H9 (cell line): ENCODE measurements around the gene SMARCAL1. TPM values are rescaled to one million over a fixed set of nuclear protein-coding genes. Genes with fewer than 3 reads are reported as not detected.

Source experiments
- DNase-seq: peaks from one replicate; pipeline ENCODE4 v3.0.0-alpha.2; 2017
- H2AFZ ChIP-seq: one replicate; pipeline ENCODE4 v1.6.1; 2013; ENCODE audit warnings: mild to moderate bottlenecking, low read length, control low read depth, moderate library complexity
- H2AK5ac ChIP-seq: 2 replicates; pipeline ENCODE4 v1.6.1; 2013; ENCODE audit warnings: low read length, control low read depth, mixed read lengths; ENCODE audit not compliant: insufficient read length
- H2BK120ac ChIP-seq: one replicate; pipeline ENCODE4 v1.6.1; 2013; ENCODE audit warnings: low read depth, mild to moderate bottlenecking, low read length, control low read depth, inconsistent platforms; ENCODE audit not compliant: poor library complexity, severe bottlenecking
- H2BK12ac ChIP-seq: 2 replicates; pipeline ENCODE4 v1.6.1; 2013; ENCODE audit warnings: low read length, control low read depth, mixed read lengths, low read depth; ENCODE audit not compliant: insufficient read length
- H2BK15ac ChIP-seq: 2 replicates; pipeline ENCODE4 v1.6.1; 2013; ENCODE audit warnings: low read depth, low read length, control low read depth
- H2BK20ac ChIP-seq: one replicate; pipeline ENCODE4 v1.6.1; 2013; ENCODE audit warnings: low read depth, mild to moderate bottlenecking, low read length, control low read depth, inconsistent platforms; ENCODE audit not compliant: poor library complexity, severe bottlenecking
- H2BK5ac ChIP-seq: 2 replicates; pipeline ENCODE4 v1.6.1; 2013; ENCODE audit warnings: low read length, control low read depth, mixed read lengths; ENCODE audit not compliant: insufficient read length
- H3K14ac ChIP-seq: 2 replicates; pipeline ENCODE4 v1.6.1; 2013; ENCODE audit warnings: low read length, control low read depth; ENCODE audit not compliant: insufficient read depth
- H3K18ac ChIP-seq: 2 replicates; pipeline ENCODE4 v1.6.1; 2013; ENCODE audit warnings: low read depth, mild to moderate bottlenecking, mixed read lengths, low read length, control low read depth; ENCODE audit not compliant: insufficient read length
- H3K23ac ChIP-seq: 2 replicates; pipeline ENCODE4 v1.6.1; 2013; ENCODE audit warnings: low read length, control low read depth, mixed read lengths, low read depth; ENCODE audit not compliant: insufficient read length
- H3K23me2 ChIP-seq: 2 replicates; pipeline ENCODE4 v1.6.1; 2013; ENCODE audit warnings: low read depth, mild to moderate bottlenecking, mixed read lengths, low read length, control low read depth; ENCODE audit not compliant: insufficient read length, poor library complexity, severe bottlenecking
- H3K27ac ChIP-seq: 2 replicates; pipeline ENCODE4 v1.5.1; 2013; ENCODE audit warnings: low read length, control low read depth, mixed read lengths, low read depth; ENCODE audit not compliant: insufficient read length
- H3K27me3 ChIP-seq: 2 replicates; pipeline ENCODE4 v1.6.1; 2013; ENCODE audit warnings: low read length, control low read depth, inconsistent platforms; ENCODE audit not compliant: insufficient read depth
- H3K4ac ChIP-seq: 2 replicates; pipeline ENCODE4 v1.6.1; 2013; ENCODE audit warnings: low read depth, mild to moderate bottlenecking, control low read depth, inconsistent platforms, low read length, moderate library complexity
- H3K4me1 ChIP-seq: 2 replicates; pipeline ENCODE4 v1.6.1; 2013; ENCODE audit warnings: low read length, control low read depth, inconsistent platforms; ENCODE audit not compliant: insufficient read depth
- H3K4me2 ChIP-seq: 2 replicates; pipeline ENCODE4 v1.6.1; 2013; ENCODE audit warnings: low read length, control low read depth, mixed read lengths; ENCODE audit not compliant: insufficient read length, insufficient read depth
- H3K56ac ChIP-seq: 2 replicates; pipeline ENCODE4 v1.6.1; 2013; ENCODE audit warnings: low read depth, mild to moderate bottlenecking, mixed read lengths, low read length, control low read depth; ENCODE audit not compliant: insufficient read length
- H3K79me1 ChIP-seq: 2 replicates; pipeline ENCODE4 v1.6.1; 2013; ENCODE audit warnings: low read depth, mild to moderate bottlenecking, moderate library complexity, low read length, control low read depth, inconsistent platforms; ENCODE audit not compliant: insufficient read depth, poor library complexity, severe bottlenecking
- H3K79me2 ChIP-seq: 2 replicates; pipeline ENCODE4 v1.6.1; 2013; ENCODE audit warnings: low read length, control low read depth, inconsistent platforms; ENCODE audit not compliant: insufficient read depth
- H3K9ac ChIP-seq: 2 replicates; pipeline ENCODE4 v1.6.1; 2013; ENCODE audit warnings: low read length, control low read depth, mixed read lengths; ENCODE audit not compliant: insufficient read length; ENCODE audit errors: extremely low read depth
- H3K9me3 ChIP-seq: one replicate; pipeline ENCODE4 v1.6.1; 2013; ENCODE audit warnings: low read depth, low read length, inconsistent platforms; ENCODE audit not compliant: control insufficient read depth
- H3T11ph ChIP-seq: one replicate; pipeline ENCODE4 v1.6.1; 2013; ENCODE audit warnings: mild to moderate bottlenecking, low read length, control low read depth, inconsistent platforms
- H4K20me1 ChIP-seq: one replicate; pipeline ENCODE4 v1.6.1; 2013; ENCODE audit not compliant: control insufficient read depth, insufficient read length, insufficient read depth
- H4K5ac ChIP-seq: 2 replicates; pipeline ENCODE4 v1.6.1; 2013; ENCODE audit warnings: low read depth, mild to moderate bottlenecking, mixed read lengths, low read length, control low read depth; ENCODE audit not compliant: insufficient read length
- H4K8ac ChIP-seq: replicated peaks from 2 replicates; pipeline ENCODE4 v1.6.1; 2013; ENCODE audit warnings: low read length, control low read depth, mixed read lengths, low read depth; ENCODE audit not compliant: insufficient read length
- H4K91ac ChIP-seq: 2 replicates; pipeline ENCODE4 v1.6.1; 2013; ENCODE audit warnings: low read depth, mild to moderate bottlenecking, moderate library complexity, mixed read lengths, low read length, control low read depth; ENCODE audit not compliant: insufficient read length
- H3K27ac Mint-ChIP-seq, 3 experiments: 2 replicates in 2 of 3; 3 replicates in 1 of 3; pipeline ENCODE4 v1.8.0; 2020 to 2021; ENCODE audit warnings: mixed read lengths in 3 of 3, mild to moderate bottlenecking in 1 of 3, moderate library complexity in 1 of 3
- H3K27me3 Mint-ChIP-seq: 2 replicates; pipeline ENCODE4 v1.8.0; 2021; ENCODE audit warnings: low read depth, mild to moderate bottlenecking, moderate library complexity, mixed read lengths
- H3K36me3 Mint-ChIP-seq, 3 experiments: 2 replicates in 2 of 3; 3 replicates in 1 of 3; pipeline ENCODE4 v1.8.0; 2020 to 2021; ENCODE audit warnings: low read depth in 3 of 3, mixed read lengths in 3 of 3; ENCODE audit not compliant: insufficient read depth in 1 of 3
- H3K4me1 Mint-ChIP-seq, 2 experiments: 2 replicates each; pipeline ENCODE4 v1.8.0; 2020; ENCODE audit warnings: mixed read lengths in 2 of 2
- H3K4me3 Mint-ChIP-seq, 2 experiments: 2 replicates in 1 of 2; 3 replicates in 1 of 2; pipeline ENCODE4 v1.8.0; 2020 to 2021; ENCODE audit warnings: mild to moderate bottlenecking in 2 of 2, mixed read lengths in 2 of 2, moderate library complexity in 1 of 2
- H3K9me3 Mint-ChIP-seq, 2 experiments: 2 replicates in 1 of 2; 3 replicates in 1 of 2; pipeline ENCODE4 v1.8.0; 2020; ENCODE audit warnings: mild to moderate bottlenecking in 2 of 2, mixed read lengths in 2 of 2, moderate library complexity in 1 of 2
- CTCF ChIP-seq: fragments of 200-600 bp; sonication (generic); conservative IDR thresholded peaks from 3 replicates; pipeline ENCODE4 v1.8.0; 2021; ENCODE audit warnings: antibody characterized with exemption, mild to moderate bottlenecking
- WGBS: extraction: QIAGEN DNeasy Blood & Tissue Kit; methylation state at CpG from one replicate; pipeline ENCODE4 v1.1.7; 2013; ENCODE audit warnings: missing lambda C conversion rate, low lambda C conversion rate, mixed read lengths; ENCODE audit not compliant: insufficient read length; ENCODE audit errors: extremely low coverage; 5-methylcytosine and 5-hydroxymethylcytosine counted together
- total RNA-seq: library from RNA; stranded (reverse); gene quantifications from 2 replicates; pipeline ENCODE4 v1.2.1, GENCODE V29; 2021

SMARCAL1 gene
- total RNA-seq, 1 experiment from 2014 or later: 16.5 TPM

- H3K79me1 ChIP-seq: no peaks in the 10 kb centered on the region
- no peak overlapping the region for H2BK120ac ChIP-seq
- H3K4me1 ChIP-seq: 0 out of 2 replicates have a peak, but pooled peaks cover 4% of the 10 kb centered on the region
- Mint-ChIP-seq H3K4me3 (no peak overlapping the region), H3K27me3 (no peaks in the 10 kb centered on the region), H3K27ac (no peak overlapping the region), H3K36me3 (peaks cover 0 to 22% (median 13%) of the 10 kb centered on the region in 3 experiments; a peak in 5 of 7 replicates), H3K4me1 (peaks cover 5 to 6% of the 10 kb centered on the region in 2 experiments; a peak in 3 of 4 replicates), H3K9me3 (no peaks in the 10 kb centered on the region)
- H2BK12ac ChIP-seq: no peak overlapping the region
- H3K23ac ChIP-seq: no peak overlapping the region
- no peak overlapping the region for H3K27ac ChIP-seq
- H2BK15ac ChIP-seq: no peak overlapping the region
- no peak overlapping the region for H2AFZ ChIP-seq
- no peak overlapping the region for H3T11ph ChIP-seq
- H3K9ac ChIP-seq: no peak overlapping the region
- H4K8ac ChIP-seq: no peak overlapping the region
- WGBS: no CpG with 5 or more reads among the region's 2 CpGs
- H3K23me2 ChIP-seq: no peaks in the 10 kb centered on the region
- TF ChIP-seq CTCF: no peak
- no peak overlapping the region for H3K4me2 ChIP-seq
- H3K9me3 ChIP-seq: no peaks in the 10 kb centered on the region
- H3K27me3 ChIP-seq: no peaks in the 10 kb centered on the region
- no peaks in the 10 kb centered on the region for H3K79me2 ChIP-seq
- no peak overlapping the region for H3K56ac ChIP-seq
- H3K4ac ChIP-seq: no peak overlapping the region
- H4K20me1 ChIP-seq: no peaks in the 10 kb centered on the region
- no peak overlapping the region for H2AK5ac ChIP-seq
- H3K18ac ChIP-seq: no peak overlapping the region
- no peak overlapping the region for H4K5ac ChIP-seq
- no peak overlapping the region for H3K14ac ChIP-seq
- H2BK20ac ChIP-seq: no peak overlapping the region
- H4K91ac ChIP-seq: no peak overlapping the region
- no peak for DNase-seq
- H2BK5ac ChIP-seq: no peak overlapping the region
These were observed 65.2 kb downstream of the SMARCAL1 start for GRCh38 chr2:216477283-216478035.
